GM10248 (cell line): Measurements from ENCODE around the gene GLMP.

Experiments used
- CTCF ChIA-PET: fragments of 300-600 bp; sonication (Branson Sonifier 250); formaldehyde crosslinking; extraction: SDS; loops from one replicate; lab custom pipeline; 2021; ENCODE audit warnings: antibody characterized with exemption; lab: Yijun Ruan, JAX
- POLR2A ChIA-PET: fragments of 350-650 bp; sonication (Branson Sonifier 250); formaldehyde crosslinking; extraction: SDS; loops from one replicate; lab custom pipeline; 2020; ENCODE audit warnings: antibody characterized with exemption; lab: Yijun Ruan, JAX
- DNase-seq: peaks from one replicate; pipeline ENCODE4 v3.0.0; 2012; ENCODE audit errors: extremely low spot score
- CTCF ChIP-seq: IDR thresholded peaks from 2 replicates; pipeline ENCODE4 v1.5.1; 2012; ENCODE audit warnings: mild to moderate bottlenecking, low read depth; ENCODE audit errors: extremely low read depth, missing control alignments, control extremely low read depth

Gene GLMP

DNA sequence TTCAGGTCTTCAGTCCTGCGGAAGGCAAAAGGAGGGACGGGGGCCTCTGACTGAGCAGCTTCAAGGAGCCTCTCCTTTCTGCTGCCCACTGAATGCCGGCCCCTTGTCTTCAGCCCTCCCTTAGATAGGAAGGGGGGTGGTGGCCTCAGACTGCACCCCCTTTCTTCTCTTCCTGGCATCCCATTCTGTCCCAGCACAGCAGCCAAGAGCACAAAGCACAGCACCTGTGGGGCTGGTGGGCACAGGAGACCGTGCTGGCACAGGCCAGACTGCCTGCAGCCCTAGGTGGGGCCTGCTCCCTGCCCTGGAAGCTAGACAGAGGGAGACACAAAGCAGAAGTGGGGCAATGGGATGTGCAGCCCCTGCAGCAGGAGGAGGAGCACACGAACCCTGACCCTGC is 45.9 kb downstream of the GLMP start:
- POLR2A ChIA-PET = no interaction called here
- CTCF ChIA-PET = interaction anchor here (2.3 kb wide), 1 partner anchor 10 kb away, joined by 6 read pairs; no protein-coding TSS in a partner anchor
- TF ChIP-seq CTCF = no peak

DNA sequence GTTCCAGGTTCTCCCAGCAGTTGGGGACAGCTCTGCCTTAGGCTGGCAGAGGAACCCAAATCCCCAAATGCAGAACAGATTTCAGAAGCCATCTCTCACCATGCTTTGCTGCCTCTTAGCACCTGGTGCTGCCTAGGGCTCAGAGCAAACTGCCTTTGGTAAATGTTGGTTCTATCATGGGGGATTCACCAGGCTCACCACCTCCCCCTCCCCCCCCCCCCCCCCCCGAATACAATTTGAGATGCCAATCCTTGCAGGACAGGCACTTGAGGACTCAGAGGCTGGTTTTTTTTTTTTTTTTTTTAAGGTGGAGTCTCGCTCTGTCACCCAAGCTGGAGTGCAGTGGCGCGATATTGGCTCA is 47.2 kb downstream of the GLMP start:
- ChIA-PET POLR2A (no interaction called here), CTCF (interaction anchor here (0.7 to 4.8 kb wide), 2 partner anchors 23 to 29 kb away, joined by 3 to 34 read pairs; no protein-coding TSS in a partner anchor)
- no peak for DNase-seq
- no peak for TF ChIP-seq CTCF

More for the DNA sequence above, 45.9 kb downstream of the GLMP start:
- DNase-seq = no peak

- CTCF ChIA-PET = interaction anchor here (0.7 to 4.8 kb wide), 2 partner anchors 22 to 30 kb away, joined by 3 to 34 read pairs; no protein-coding TSS in a partner anchor
- no peak for DNase-seq
- no peak for TF ChIP-seq CTCF
- POLR2A ChIA-PET = interaction anchor here (0.7 kb wide), 1 partner anchor 10 kb away, joined by 3 read pairs; no protein-coding TSS in a partner anchor
Observed at GRCh38 chr1:156247460-156248322, 47.8 kb downstream of the GLMP start, which contains the start of gene PAQR6. TSS of gene PAQR6 (minus strand) at chr1:156248056. CDS start at chr1:156246731, 1,325 bp downstream.

GRCh38 chr1:156246781-156247459 is 48.6 kb downstream of the GLMP start:
- POLR2A ChIA-PET = interaction anchor here (0.7 kb wide), 1 partner anchor 9 kb away, joined by 3 read pairs; no protein-coding TSS in a partner anchor
- CTCF ChIA-PET = interaction anchor here (0.9 to 4.8 kb wide), 5 partner anchors 10 to 33 kb away, joined by 3 to 34 read pairs (median 5); no protein-coding TSS in a partner anchor
- DNase-seq = no peak

DNA sequence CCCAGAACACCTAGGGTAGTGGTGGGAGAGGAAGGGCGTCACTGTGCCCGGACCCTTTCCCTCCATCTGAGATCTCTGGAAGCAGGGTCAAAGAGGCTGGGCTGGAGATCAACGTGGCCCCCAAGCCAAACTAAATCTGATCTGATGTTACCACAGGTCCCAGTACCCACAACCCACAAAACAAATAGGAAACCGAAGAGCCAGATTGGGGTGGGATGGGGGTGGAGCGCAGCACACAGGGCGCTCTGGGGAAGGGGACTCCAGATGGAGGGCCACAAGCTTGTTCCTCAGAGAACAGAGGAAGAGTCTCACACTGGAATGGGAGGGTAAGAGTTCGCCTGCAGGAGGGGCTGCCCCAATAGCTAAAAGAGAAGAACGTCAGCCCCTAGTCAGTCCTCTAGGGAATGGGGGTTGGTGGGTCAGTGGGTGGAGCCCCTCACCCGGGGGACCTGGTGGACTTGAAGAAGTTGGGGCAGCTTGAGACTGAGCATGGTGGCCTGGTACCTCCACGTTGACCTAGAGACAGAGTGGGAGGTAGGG is 49.2 kb downstream of the GLMP start:
- POLR2A ChIA-PET = interaction anchor here (0.5 kb wide), 1 partner anchor 11 kb away, joined by 7 read pairs; no protein-coding TSS in a partner anchor
- CTCF ChIA-PET = interaction anchor here (0.9 to 4.8 kb wide), 12 partner anchors 9 to 140 kb away, joined by 3 to 34 read pairs (median 4); no protein-coding TSS in a partner anchor
- DNase-seq = no peak
- TF ChIP-seq CTCF = no peak

More at GRCh38 chr1:156246781-156247459, 48.6 kb downstream of the GLMP start:
- no peak for TF ChIP-seq CTCF
